Measurements from ENCODE around the gene ITGA5.
"Not testable (repeated sequence)": the region's sequence is repeated elsewhere in the genome, so short reads cannot be mapped to it uniquely, and the experiment has no call there.

ITGA5 gene

GRCh38 chr12:54356228-54356627 lies 62.8 kb downstream of the ITGA5 start:
- H3K9ac ChIP-seq (ENCODE audit: insufficient read length): peak overlapping the region; percentile 35
- no peak for DNase-seq (ENCODE audit: low read depth, low spot score)
- 0 out of 2 replicates have a peak, but pooled peaks cover 4% of the 10 kb centered on the region for H3K36me3 ChIP-seq (ENCODE audit: insufficient read depth, low read length)
- H3K9me3 ChIP-seq (ENCODE audit: low read depth, low read length): no peaks in the 10 kb centered on the region
- H3K4me3 ChIP-seq: 0 out of 2 replicates have a peak overlapping the region, but pooled peaks have one; percentile 42
- H3K27ac ChIP-seq: peak overlapping the region; percentile 95
- TF ChIP-seq POLR2AphosphoS5 (IDR thresholded peaks at IDR 0.05; ENCODE audit: borderline replicate concordance, low read depth, low read length): no peak
- TF ChIP-seq FOXP2 (optimal IDR thresholded peaks at IDR 0.05; ENCODE audit: control extremely low read depth, extremely low read length, insufficient read depth): no peak

GRCh38 chr12:54355104-54355815 lies 63.8 kb downstream of the ITGA5 start:
- H3K27ac ChIP-seq: peak overlapping the region; percentile 95
- peak overlapping the region; percentile 51 for H3K9ac ChIP-seq (ENCODE audit: insufficient read length)
- no peak overlapping the region for H3K4me3 ChIP-seq
- TF ChIP-seq FOXP2 (optimal IDR thresholded peaks at IDR 0.05; ENCODE audit: control extremely low read depth, extremely low read length, insufficient read depth) (no peak), POLR2AphosphoS5 (IDR thresholded peaks at IDR 0.05; ENCODE audit: borderline replicate concordance, low read depth, low read length) (no peak), EZH2 (IDR thresholded peaks at IDR 0.05) (no peak)
- DNase-seq (ENCODE audit: low read depth, low spot score): no peak
- H3K9me3 ChIP-seq (ENCODE audit: low read depth, low read length): no peaks in the 10 kb centered on the region
- peaks cover 13% of the 10 kb centered on the region; the same call in 1 of the 2 replicates for H3K36me3 ChIP-seq (ENCODE audit: insufficient read depth, low read length)

- H3K9me3 ChIP-seq (ENCODE audit: low read depth, low read length); H3K4me3 ChIP-seq; DNase-seq (ENCODE audit: low read depth, low spot score); H3K9ac ChIP-seq (ENCODE audit: insufficient read length): not testable (repeated sequence)
- H3K36me3 ChIP-seq (ENCODE audit: insufficient read depth, low read length): peaks cover 23% of the 10 kb centered on the region
- H3K27ac ChIP-seq: peak overlapping the region; percentile 99
Observed at GRCh38 chr12:54354271-54354670, 64.8 kb downstream of the ITGA5 start.

GRCh38 chr12:54352891-54353874 lies 65.9 kb downstream of the ITGA5 start:
- H3K27ac ChIP-seq: peak overlapping the region; percentile 99
- H3K36me3 ChIP-seq (ENCODE audit: insufficient read depth, low read length): peaks cover 28% of the 10 kb centered on the region
- peak; percentile 63 for TF ChIP-seq POLR2AphosphoS5 (IDR thresholded peaks at IDR 0.05; ENCODE audit: borderline replicate concordance, low read depth, low read length)
- TF ChIP-seq EZH2 (IDR thresholded peaks at IDR 0.05): no peak
- peak; percentile 7 for TF ChIP-seq FOXP2 (optimal IDR thresholded peaks at IDR 0.05; ENCODE audit: control extremely low read depth, extremely low read length, insufficient read depth)
- H3K9me3 ChIP-seq (ENCODE audit: low read depth, low read length): no peaks in the 10 kb centered on the region
- peak; percentile 42 for DNase-seq (ENCODE audit: low read depth, low spot score)
- H3K9ac ChIP-seq (ENCODE audit: insufficient read length): peak overlapping the region; percentile 64
- peak overlapping the region; percentile 72 for H3K4me3 ChIP-seq

- H3K27ac ChIP-seq: peak overlapping the region; percentile 99
- H3K9me3 ChIP-seq (ENCODE audit: low read depth, low read length): no peaks in the 10 kb centered on the region
- peaks cover 38% of the 10 kb centered on the region for H3K36me3 ChIP-seq (ENCODE audit: insufficient read depth, low read length)
- H3K9ac ChIP-seq (ENCODE audit: insufficient read length): peak overlapping the region; percentile 64
- H3K4me3 ChIP-seq: peak overlapping the region; percentile 72
- DNase-seq (ENCODE audit: low read depth, low spot score): no peak
- no peak for TF ChIP-seq EZH2 (IDR thresholded peaks at IDR 0.05)
- TF ChIP-seq POLR2AphosphoS5 (IDR thresholded peaks at IDR 0.05; ENCODE audit: borderline replicate concordance, low read depth, low read length): no peak; the same call in 1 of the 2 replicates
- TF ChIP-seq FOXP2 (optimal IDR thresholded peaks at IDR 0.05; ENCODE audit: control extremely low read depth, extremely low read length, insufficient read depth): no peak
Observed at GRCh38 chr12:54352022-54352531, 67.0 kb downstream of the ITGA5 start.

- peaks cover 41% of the 10 kb centered on the region for H3K36me3 ChIP-seq (ENCODE audit: insufficient read depth, low read length)
- H3K9me3 ChIP-seq (ENCODE audit: low read depth, low read length): no peaks in the 10 kb centered on the region
- no peak overlapping the region for H3K9ac ChIP-seq (ENCODE audit: insufficient read length)
- DNase-seq (ENCODE audit: low read depth, low spot score): no peak
- no peak for TF ChIP-seq POLR2AphosphoS5 (IDR thresholded peaks at IDR 0.05; ENCODE audit: borderline replicate concordance, low read depth, low read length)
- TF ChIP-seq EZH2 (IDR thresholded peaks at IDR 0.05): no peak
- no peak for TF ChIP-seq FOXP2 (optimal IDR thresholded peaks at IDR 0.05; ENCODE audit: control extremely low read depth, extremely low read length, insufficient read depth)
- no peak overlapping the region; the same call in 1 of the 2 replicates for H3K4me3 ChIP-seq
- H3K27ac ChIP-seq: peak overlapping the region; percentile 99
Observed at GRCh38 chr12:54351341-54351740, 67.7 kb downstream of the ITGA5 start.

GRCh38 chr12:54350743-54351142 lies 68.3 kb downstream of the ITGA5 start:
- peak overlapping the region; percentile 99 for H3K27ac ChIP-seq
- no peak for TF ChIP-seq POLR2AphosphoS5 (IDR thresholded peaks at IDR 0.05; ENCODE audit: borderline replicate concordance, low read depth, low read length)
- no peak for TF ChIP-seq EZH2 (IDR thresholded peaks at IDR 0.05)
- no peak for TF ChIP-seq FOXP2 (optimal IDR thresholded peaks at IDR 0.05; ENCODE audit: control extremely low read depth, extremely low read length, insufficient read depth)
- peaks cover 44% of the 10 kb centered on the region for H3K36me3 ChIP-seq (ENCODE audit: insufficient read depth, low read length)

GRCh38 chr12:54349679-54350078 lies 69.4 kb downstream of the ITGA5 start:
- Histone ChIP-seq H3K9ac (ENCODE audit: insufficient read length) (no peak overlapping the region), H3K4me3 (no peak overlapping the region), H3K9me3 (ENCODE audit: low read depth, low read length) (no peaks in the 10 kb centered on the region), H3K36me3 (ENCODE audit: insufficient read depth, low read length) (peaks cover 52% of the 10 kb centered on the region), H3K27ac (peak overlapping the region; percentile 99)
- no peak for DNase-seq (ENCODE audit: low read depth, low spot score)
- TF ChIP-seq EZH2 (IDR thresholded peaks at IDR 0.05) (no peak), FOXP2 (optimal IDR thresholded peaks at IDR 0.05; ENCODE audit: control extremely low read depth, extremely low read length, insufficient read depth) (no peak), POLR2AphosphoS5 (IDR thresholded peaks at IDR 0.05; ENCODE audit: borderline replicate concordance, low read depth, low read length) (no peak)

More at GRCh38 chr12:54350743-54351142, 68.3 kb downstream of the ITGA5 start:
- H3K9ac ChIP-seq (ENCODE audit: insufficient read length): no peak overlapping the region
- no peak for DNase-seq (ENCODE audit: low read depth, low spot score)
- no peaks in the 10 kb centered on the region for H3K9me3 ChIP-seq (ENCODE audit: low read depth, low read length)
- H3K4me3 ChIP-seq: no peak overlapping the region; the same call in 1 of the 2 replicates
